Fibroblast of lung (primary cell): ENCODE data around the gene NUDT15. TPM values are rescaled to one million over a fixed set of nuclear protein-coding genes. Genes with fewer than 3 reads are reported as not detected.

ENCODE experiments used
- DNase-seq, 2 donors: peaks; one replicate each; pipeline versions ENCODE4 v3.0.0 to v3.0.0-alpha.2; 2010; ENCODE audit warnings: low read depth in 2 of 2
- H2AFZ ChIP-seq: 2 replicates; pipeline ENCODE4 v1.5.1; 2012; ENCODE audit warnings: low read length, control low read depth, inconsistent platforms
- H3K27ac ChIP-seq: 2 replicates; pipeline ENCODE4 v1.5.1; 2011; ENCODE audit warnings: low read length, control low read depth; ENCODE audit not compliant: insufficient read depth
- H3K27me3 ChIP-seq: 2 replicates; pipeline ENCODE4 v1.5.1; 2011; ENCODE audit warnings: mild to moderate bottlenecking, low read length; ENCODE audit not compliant: control insufficient read depth, insufficient read depth
- H3K36me3 ChIP-seq: 2 replicates; pipeline ENCODE4 v1.5.1; 2011; ENCODE audit warnings: low read length; ENCODE audit not compliant: control insufficient read depth, insufficient read depth
- H3K4me1 ChIP-seq: 2 replicates; pipeline ENCODE4 v1.5.1; 2011; ENCODE audit warnings: low read length; ENCODE audit not compliant: control insufficient read depth, insufficient read depth; ENCODE audit errors: extremely low read depth
- H3K4me2 ChIP-seq: 2 replicates; pipeline ENCODE4 v1.5.1; 2011; ENCODE audit warnings: low read length, control low read depth; ENCODE audit not compliant: insufficient read depth; ENCODE audit errors: extremely low read depth
- H3K4me3 ChIP-seq, 4 experiments: fragments of 200-600 bp in 1 of 4; sonication (generic) in 1 of 4; replicated peaks in 1 of 4; 2 replicates each; pipeline ENCODE4 v1.5.1; 2011 to 2016; ENCODE audit warnings: low read length in 4 of 4, low read depth in 3 of 4, mild to moderate bottlenecking in 3 of 4, control low read depth in 2 of 4, inconsistent platforms in 1 of 4, mixed read lengths in 1 of 4; ENCODE audit not compliant: insufficient read depth in 1 of 4; ENCODE audit errors: control extremely low read depth in 1 of 4
- H3K79me2 ChIP-seq: 2 replicates; pipeline ENCODE4 v1.5.1; 2012; ENCODE audit warnings: mild to moderate bottlenecking, low read length, inconsistent platforms; ENCODE audit not compliant: control insufficient read depth, insufficient read depth
- H3K9ac ChIP-seq: 2 replicates; pipeline ENCODE4 v1.5.1; 2011; ENCODE audit warnings: mild to moderate bottlenecking, low read length, control low read depth; ENCODE audit not compliant: insufficient read depth
- H3K9me3 ChIP-seq: 2 replicates; pipeline ENCODE4 v1.5.1; 2012; ENCODE audit warnings: low read depth, low read length; ENCODE audit not compliant: control insufficient read depth, insufficient read depth
- H4K20me1 ChIP-seq: 2 replicates; pipeline ENCODE4 v1.5.1; 2011; ENCODE audit warnings: low read length; ENCODE audit not compliant: control insufficient read depth, insufficient read depth; ENCODE audit errors: extremely low read depth
- CTCF ChIP-seq, 2 donors: IDR thresholded peaks in 1 of 2; conservative IDR thresholded peaks in 1 of 2; 1 replicate in 1 of 2; 2 replicates in 1 of 2; pipeline ENCODE4 v1.5.1; 2011 to 2012; ENCODE audit warnings: low read length in 2 of 2, control low read depth in 1 of 2, inconsistent platforms in 1 of 2, low read depth in 1 of 2, mild to moderate bottlenecking in 1 of 2
- EZH2 ChIP-seq: IDR thresholded peaks from 2 replicates; pipeline ENCODE4 v1.5.1; 2012; ENCODE audit warnings: low read length, control low read depth, mild to moderate bottlenecking; ENCODE audit errors: missing control alignments
- polyA minus RNA-seq: library from RNA; depleted of rRNA, polyadenylated mRNA; stranded (reverse); fragments of >200 nt; gene quantifications from 2 replicates; pipeline ENCODE4 v1.2.3, GENCODE V29; 2011; ENCODE audit warnings: low replicate concordance
- polyA plus RNA-seq, 2 donors: library from polyadenylated mRNA; depleted of rRNA in 1 of 2; stranded (reverse) in 1 of 2; unstranded in 1 of 2; fragments of >200 nt; gene quantifications; 2 replicates each; pipeline ENCODE4 v1.2.1, GENCODE V29; 2011 to 2012; ENCODE audit warnings: missing spikeins in 1 of 2
- total RNA-seq: library from RNA; depleted of rRNA; stranded (reverse); fragments of >200 nt; gene quantifications from 2 replicates; pipeline ENCODE4 v1.2.1, GENCODE V29; 2014

NUDT15 gene
- total RNA-seq = 10.0 and 18.0 TPM in 2 replicates
- polyA plus RNA-seq = 18.0 and 22.5 TPM in 2 replicates
- 14.6 and 21.1 TPM in 2 replicates for polyA plus RNA-seq (2012)
- 5.3 and 5.7 TPM in 2 replicates for polyA minus RNA-seq

GRCh38 chr13:48037346-48038173 is at the start of gene NUDT15:
NUDT15 (plus strand) TSS chr13:48037726; CDS start chr13:48037747, 21 bp downstream.
- H3K27me3 ChIP-seq = no peaks in the 10 kb centered on the region
- peak; percentile 95 to 97 for DNase-seq
- TF ChIP-seq CTCF (conservative IDR thresholded peaks at IDR 0.05 in 1 of 2, IDR thresholded peaks at IDR 0.05 in 1 of 2; ENCODE audit: low read depth in 1 of 2, low read length in 2 of 2) (peak; percentile 97 to 99), EZH2 (no peak)
- no peaks in the 10 kb centered on the region for H3K9me3 ChIP-seq
- H4K20me1 ChIP-seq = no peaks in the 10 kb centered on the region
- peak within 1 kb of the TSS; percentile 99 for H3K9ac ChIP-seq
- H3K27ac ChIP-seq = peak within 1 kb of the TSS; percentile 99
- H3K4me2 ChIP-seq = peak within 1 kb of the TSS; percentile 100
- H3K36me3 ChIP-seq = peaks cover 4% of the 10 kb centered on the region
- peak within 1 kb of the TSS; percentile 71 to 93 (median 82) for H3K4me3 ChIP-seq
- peaks cover 9% of the 10 kb centered on the region for H3K79me2 ChIP-seq
- H2AFZ ChIP-seq = peak within 1 kb of the TSS; percentile 100
- H3K4me1 ChIP-seq = peaks cover 5% of the 10 kb centered on the region

GRCh38 chr13:47990427-47990826 is 47.1 kb upstream of the NUDT15 start:
- H2AFZ ChIP-seq = no peak overlapping the region
- no peak overlapping the region for H3K4me2 ChIP-seq
- no peak overlapping the region for H3K4me3 ChIP-seq
- TF ChIP-seq EZH2 (no peak), CTCF (conservative IDR thresholded peaks at IDR 0.05 in 1 of 2, IDR thresholded peaks at IDR 0.05 in 1 of 2; ENCODE audit: low read depth in 1 of 2, low read length in 2 of 2) (no peak)
- no peaks in the 10 kb centered on the region for H4K20me1 ChIP-seq
- H3K9ac ChIP-seq = no peak overlapping the region
- no peak for DNase-seq
- H3K4me1 ChIP-seq = no peaks in the 10 kb centered on the region
- peaks cover 4% of the 10 kb centered on the region for H3K36me3 ChIP-seq
- H3K79me2 ChIP-seq = peaks cover 7% of the 10 kb centered on the region
- H3K27me3 ChIP-seq = no peaks in the 10 kb centered on the region
- no peak overlapping the region for H3K27ac ChIP-seq
- H3K9me3 ChIP-seq = no peaks in the 10 kb centered on the region

- no peak overlapping the region for H2AFZ ChIP-seq
- TF ChIP-seq CTCF (conservative IDR thresholded peaks at IDR 0.05 in 1 of 2, IDR thresholded peaks at IDR 0.05 in 1 of 2; ENCODE audit: low read depth in 1 of 2, low read length in 2 of 2) (no peak), EZH2 (no peak)
- H4K20me1 ChIP-seq = no peaks in the 10 kb centered on the region
- H3K36me3 ChIP-seq = peaks cover 4% of the 10 kb centered on the region
- peaks cover 7% of the 10 kb centered on the region for H3K79me2 ChIP-seq
- no peaks in the 10 kb centered on the region for H3K4me1 ChIP-seq
- no peak overlapping the region for H3K4me3 ChIP-seq
- H3K9ac ChIP-seq = no peak overlapping the region
- no peaks in the 10 kb centered on the region for H3K27me3 ChIP-seq
- no peak overlapping the region for H3K27ac ChIP-seq
- no peak for DNase-seq
- H3K4me2 ChIP-seq = no peak overlapping the region
- no peaks in the 10 kb centered on the region for H3K9me3 ChIP-seq
Measured at GRCh38 chr13:47990920-47991466, 46.5 kb upstream of the NUDT15 start.
